HG03558 (cell line): ENCODE results near the gene LRFN3.
"Not testable (repeated sequence)": the region's sequence is repeated elsewhere in the genome, so short reads cannot be mapped to it uniquely, and the experiment has no call there.

Experiments
- ATAC-seq: cut with Tn5 transposase; IDR thresholded peaks from one replicate; pipeline ENCODE4 v1.9.1; 2021; ENCODE audit warnings: moderate number of reproducible peaks; ENCODE audit not compliant: unreplicated experiment; ENCODE audit errors: extremely low read depth

LRFN3 gene

GRCh38 chr19:35960432-35960972, 24.3 kb downstream of the LRFN3 start:
- no peak for ATAC-seq

GRCh38 chr19:35963514-35963913, 27.3 kb downstream of the LRFN3 start:
- ATAC-seq = no peak

GRCh38 chr19:35966771-35967170, 30.6 kb downstream of the LRFN3 start:
- no peak for ATAC-seq

DNA sequence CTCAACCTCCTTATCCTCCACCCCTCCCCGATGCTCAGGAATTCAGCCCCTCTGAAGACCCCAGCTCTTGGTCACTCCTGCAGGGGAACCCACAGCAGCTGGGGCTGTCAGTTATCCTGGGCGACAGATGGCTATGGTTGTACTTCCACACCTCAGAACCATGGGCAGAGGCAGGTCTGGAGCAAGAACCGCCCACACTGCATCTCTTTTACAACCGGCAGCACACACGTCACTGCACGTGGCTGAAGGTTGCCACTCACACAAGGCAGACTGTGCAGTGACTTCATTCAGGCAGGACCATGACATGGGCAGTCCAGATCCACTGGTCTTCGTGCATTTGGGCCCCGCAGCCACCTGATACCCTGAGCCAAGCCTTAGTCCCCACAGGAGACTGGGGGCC, 37.3 kb downstream of the LRFN3 start:
- ATAC-seq = no peak

- no peak for ATAC-seq
These were observed 39.5 kb downstream of the LRFN3 start for GRCh38 chr19:35975608-35976214.

- no peak for ATAC-seq
These were observed 41.5 kb downstream of the LRFN3 start for GRCh38 chr19:35977446-35978222.

- no peak for ATAC-seq
These were observed 42.1 kb downstream of the LRFN3 start for GRCh38 chr19:35978271-35978670.

DNA sequence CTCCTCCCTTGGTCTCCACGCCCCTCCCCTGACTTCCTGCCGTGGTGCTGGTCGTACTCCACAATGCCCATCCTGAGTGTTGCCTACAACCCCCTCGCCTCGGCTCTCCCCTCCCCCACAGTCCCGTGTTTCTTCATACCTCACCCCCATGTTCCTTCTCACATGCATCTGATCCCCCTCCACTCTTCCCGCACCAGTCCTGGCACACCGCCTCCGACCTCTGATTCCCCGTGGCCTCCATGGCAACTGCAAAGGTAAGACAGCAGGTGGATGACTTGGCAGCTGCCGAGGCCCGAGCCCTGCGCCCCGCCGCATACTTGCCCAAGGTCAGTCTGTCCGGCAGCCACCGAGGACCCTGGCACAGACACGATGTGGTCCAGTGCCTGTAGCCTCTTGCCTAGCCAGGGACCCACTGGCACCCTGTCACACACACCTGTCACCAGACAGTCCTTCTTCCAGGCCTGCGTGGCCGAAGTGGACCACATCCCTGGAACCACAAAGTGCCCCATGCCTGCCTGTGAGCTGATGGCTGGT, 42.7 kb downstream of the LRFN3 start:
- no peak for ATAC-seq

GRCh38 chr19:35980997-35981396, 44.8 kb downstream of the LRFN3 start:
- ATAC-seq = not testable (repeated sequence)

GRCh38 chr19:35983177-35983576, 47.0 kb downstream of the LRFN3 start:
- ATAC-seq = no peak

GRCh38 chr19:35986111-35986510, 49.9 kb downstream of the LRFN3 start:
- ATAC-seq = no peak

DNA sequence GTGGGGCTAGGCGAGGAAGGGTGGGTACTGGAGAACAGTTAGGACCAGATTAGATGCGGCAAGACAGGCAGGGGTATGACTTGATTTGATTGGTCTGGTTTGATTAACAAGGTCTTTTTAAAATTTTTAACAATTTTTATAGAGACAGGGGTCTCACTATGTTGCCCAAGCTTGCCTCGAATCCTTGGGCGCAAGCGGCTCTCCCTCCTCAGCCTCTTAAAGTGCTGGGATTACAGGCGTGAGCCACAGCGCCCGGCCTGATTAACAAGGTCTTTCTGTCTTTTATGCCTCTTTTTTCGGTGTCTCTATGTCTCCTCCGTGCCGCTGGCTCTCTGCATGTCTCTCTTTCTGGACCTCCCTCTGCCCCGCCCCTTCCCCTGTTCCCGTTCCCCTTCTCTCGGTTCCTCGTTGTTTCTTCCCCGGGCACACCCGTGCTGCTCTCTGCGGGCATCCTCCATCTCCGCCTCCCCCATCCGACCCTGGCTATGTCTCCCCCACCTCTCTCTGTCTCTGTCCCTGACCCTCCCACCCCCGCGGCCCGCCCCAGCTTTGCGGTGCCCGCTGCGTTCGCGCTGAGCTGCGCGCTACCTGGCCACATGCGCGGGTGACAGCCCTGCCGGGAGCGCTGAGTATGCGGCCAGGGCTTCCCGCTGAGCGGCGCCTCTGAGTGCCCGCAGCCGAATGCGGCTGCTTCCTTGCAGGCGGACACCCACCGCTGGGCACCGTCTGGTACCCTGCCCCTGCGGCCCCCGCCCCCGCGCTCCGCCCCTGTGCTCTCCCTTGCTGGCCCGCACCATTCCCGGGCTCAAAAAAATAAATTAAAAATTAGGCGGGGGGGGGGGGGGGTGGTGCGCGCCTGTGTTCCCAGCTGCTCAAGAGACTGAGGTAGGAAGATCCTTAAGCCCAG, 50.7 kb downstream of the LRFN3 start:
- no peak for ATAC-seq

DNA sequence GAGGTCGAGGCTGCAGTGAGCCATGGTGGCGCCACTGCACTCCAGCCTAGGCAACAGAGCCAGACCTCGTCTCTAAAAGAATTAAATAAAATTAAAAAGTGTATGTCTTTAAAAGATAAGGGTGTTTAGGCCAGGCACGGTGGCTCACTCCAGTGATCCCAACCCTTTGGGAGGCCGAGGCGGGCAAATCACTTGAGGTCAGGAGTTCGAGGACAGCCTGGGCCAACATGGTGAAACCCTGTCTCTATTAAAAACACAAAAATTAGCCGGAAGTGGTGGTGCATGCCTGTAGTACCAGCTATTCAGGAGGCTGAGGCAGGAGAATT, 51.4 kb downstream of the LRFN3 start:
- no peak for ATAC-seq

GRCh38 chr19:35988824-35989223, 52.6 kb downstream of the LRFN3 start:
- no peak for ATAC-seq

DNA sequence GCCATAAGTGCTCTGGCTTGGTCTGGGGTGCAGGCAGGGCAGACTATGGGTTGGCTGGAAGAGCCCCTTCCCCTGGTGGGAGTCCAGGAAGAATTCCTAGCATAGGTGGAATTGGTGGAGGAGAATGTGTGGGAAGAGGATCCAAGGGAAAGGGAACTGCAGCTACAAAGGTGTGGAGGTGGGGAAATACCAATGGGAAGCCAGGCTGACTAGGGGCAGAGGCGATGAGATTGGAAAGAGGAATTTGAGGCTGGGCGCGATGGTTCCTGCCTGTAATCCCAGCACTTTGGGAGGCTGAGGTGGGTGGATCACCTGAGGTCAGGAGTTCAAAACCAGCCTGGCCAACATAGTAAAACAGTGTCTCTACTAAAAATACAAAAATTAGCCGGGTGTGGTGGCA, 54.0 kb downstream of the LRFN3 start:
- no peak for ATAC-seq

GRCh38 chr19:35990771-35991730, 54.9 kb downstream of the LRFN3 start:
- ATAC-seq = no peak

- no peak for ATAC-seq
These were observed 55.7 kb downstream of the LRFN3 start for GRCh38 chr19:35991731-35992450.

DNA sequence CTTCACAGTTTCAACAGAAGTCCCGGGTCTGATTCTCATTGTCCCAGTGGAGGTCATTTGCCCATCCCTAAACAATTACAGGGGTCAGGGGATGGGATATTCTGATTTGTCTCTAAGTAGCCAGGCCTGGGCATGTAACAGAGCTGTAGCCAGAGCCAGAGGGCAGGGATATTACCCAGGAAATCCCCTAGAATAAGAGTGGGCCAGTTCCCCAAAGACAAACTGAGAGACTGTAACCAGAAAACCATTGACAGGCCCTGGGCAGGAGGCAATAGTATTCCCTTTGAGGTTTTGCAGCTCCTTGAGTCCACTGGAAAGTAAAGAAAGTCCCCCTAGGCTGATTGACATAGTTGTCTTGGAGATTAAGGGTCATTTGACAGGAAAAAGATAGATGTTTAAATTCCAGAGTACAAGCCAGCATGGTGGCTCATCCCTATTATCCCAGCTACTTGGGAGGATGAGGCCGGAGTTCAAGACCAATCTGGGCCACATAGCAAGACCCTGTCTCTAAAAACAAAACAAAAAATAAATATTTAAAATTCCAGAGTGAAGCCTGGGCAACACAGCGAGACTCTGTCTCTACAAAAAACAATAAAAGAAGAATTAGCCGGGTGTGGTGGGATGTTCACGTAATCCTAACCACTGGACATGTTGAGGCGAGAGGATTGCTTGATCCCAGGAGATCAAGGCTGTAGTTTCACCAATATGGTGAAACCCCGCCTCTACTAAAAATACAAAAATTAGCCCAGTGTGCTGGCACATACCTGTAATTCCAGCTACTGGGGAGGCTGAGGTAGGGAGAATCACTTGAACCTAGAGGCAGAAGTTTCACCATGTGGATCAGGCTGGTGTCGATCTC, 57.0 kb downstream of the LRFN3 start:
- no peak for ATAC-seq
